ENCODE results near the gene CFAP298.

DNA sequence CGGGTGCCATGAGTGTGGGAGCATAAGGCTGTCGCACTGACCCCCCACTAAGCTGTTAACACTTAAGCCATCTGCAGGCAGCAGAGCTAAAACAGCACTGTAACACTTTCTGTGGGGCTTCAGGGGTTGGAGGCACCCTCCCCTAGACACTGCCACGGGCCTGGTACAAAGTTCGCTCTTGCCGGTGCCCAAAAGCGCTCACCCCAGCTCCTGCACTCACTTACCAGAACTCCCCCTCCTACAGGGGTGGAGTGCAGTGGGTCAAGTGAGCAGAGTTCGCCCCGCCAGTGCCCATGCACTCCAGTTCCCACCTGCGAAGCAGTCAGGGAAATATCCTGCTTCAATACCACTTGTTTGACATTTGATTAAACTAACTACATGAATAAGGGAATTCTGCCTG is 46.3 kb upstream of the CFAP298 start:
- TF ChIP-seq, protein P1, sequence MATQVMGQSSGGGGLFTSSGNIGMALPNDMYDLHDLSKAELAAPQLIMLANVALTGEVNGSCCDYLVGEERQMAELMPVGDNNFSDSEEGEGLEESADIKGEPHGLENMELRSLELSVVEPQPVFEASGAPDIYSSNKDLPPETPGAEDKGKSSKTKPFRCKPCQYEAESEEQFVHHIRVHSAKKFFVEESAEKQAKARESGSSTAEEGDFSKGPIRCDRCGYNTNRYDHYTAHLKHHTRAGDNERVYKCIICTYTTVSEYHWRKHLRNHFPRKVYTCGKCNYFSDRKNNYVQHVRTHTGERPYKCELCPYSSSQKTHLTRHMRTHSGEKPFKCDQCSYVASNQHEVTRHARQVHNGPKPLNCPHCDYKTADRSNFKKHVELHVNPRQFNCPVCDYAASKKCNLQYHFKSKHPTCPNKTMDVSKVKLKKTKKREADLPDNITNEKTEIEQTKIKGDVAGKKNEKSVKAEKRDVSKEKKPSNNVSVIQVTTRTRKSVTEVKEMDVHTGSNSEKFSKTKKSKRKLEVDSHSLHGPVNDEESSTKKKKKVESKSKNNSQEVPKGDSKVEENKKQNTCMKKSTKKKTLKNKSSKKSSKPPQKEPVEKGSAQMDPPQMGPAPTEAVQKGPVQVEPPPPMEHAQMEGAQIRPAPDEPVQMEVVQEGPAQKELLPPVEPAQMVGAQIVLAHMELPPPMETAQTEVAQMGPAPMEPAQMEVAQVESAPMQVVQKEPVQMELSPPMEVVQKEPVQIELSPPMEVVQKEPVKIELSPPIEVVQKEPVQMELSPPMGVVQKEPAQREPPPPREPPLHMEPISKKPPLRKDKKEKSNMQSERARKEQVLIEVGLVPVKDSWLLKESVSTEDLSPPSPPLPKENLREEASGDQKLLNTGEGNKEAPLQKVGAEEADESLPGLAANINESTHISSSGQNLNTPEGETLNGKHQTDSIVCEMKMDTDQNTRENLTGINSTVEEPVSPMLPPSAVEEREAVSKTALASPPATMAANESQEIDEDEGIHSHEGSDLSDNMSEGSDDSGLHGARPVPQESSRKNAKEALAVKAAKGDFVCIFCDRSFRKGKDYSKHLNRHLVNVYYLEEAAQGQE (IDR thresholded peaks at IDR 0.05; ENCODE audit: borderline replicate concordance in 1 of 2, low read depth in 1 of 2, low read length in 2 of 2): no peak
- TF ChIP-seq, protein P2, sequence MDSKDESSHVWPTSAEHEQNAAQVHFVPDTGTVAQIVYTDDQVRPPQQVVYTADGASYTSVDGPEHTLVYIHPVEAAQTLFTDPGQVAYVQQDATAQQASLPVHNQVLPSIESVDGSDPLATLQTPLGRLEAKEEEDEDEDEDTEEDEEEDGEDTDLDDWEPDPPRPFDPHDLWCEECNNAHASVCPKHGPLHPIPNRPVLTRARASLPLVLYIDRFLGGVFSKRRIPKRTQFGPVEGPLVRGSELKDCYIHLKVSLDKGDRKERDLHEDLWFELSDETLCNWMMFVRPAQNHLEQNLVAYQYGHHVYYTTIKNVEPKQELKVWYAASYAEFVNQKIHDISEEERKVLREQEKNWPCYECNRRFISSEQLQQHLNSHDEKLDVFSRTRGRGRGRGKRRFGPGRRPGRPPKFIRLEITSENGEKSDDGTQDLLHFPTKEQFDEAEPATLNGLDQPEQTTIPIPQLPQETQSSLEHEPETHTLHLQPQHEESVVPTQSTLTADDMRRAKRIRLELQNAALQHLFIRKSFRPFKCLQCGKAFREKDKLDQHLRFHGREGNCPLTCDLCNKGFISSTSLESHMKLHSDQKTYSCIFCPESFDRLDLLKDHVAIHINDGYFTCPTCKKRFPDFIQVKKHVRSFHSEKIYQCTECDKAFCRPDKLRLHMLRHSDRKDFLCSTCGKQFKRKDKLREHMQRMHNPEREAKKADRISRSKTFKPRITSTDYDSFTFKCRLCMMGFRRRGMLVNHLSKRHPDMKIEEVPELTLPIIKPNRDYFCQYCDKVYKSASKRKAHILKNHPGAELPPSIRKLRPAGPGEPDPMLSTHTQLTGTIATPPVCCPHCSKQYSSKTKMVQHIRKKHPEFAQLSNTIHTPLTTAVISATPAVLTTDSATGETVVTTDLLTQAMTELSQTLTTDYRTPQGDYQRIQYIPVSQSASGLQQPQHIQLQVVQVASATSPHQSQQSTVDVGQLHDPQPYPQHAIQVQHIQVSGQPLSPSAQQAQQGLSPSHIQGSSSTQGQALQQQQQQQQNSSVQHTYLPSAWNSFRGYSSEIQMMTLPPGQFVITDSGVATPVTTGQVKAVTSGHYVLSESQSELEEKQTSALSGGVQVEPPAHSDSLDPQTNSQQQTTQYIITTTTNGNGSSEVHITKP (CRISPR knock-in tag; IDR thresholded peaks at IDR 0.05; ENCODE audit: low read depth): no peak

Data from HepG2 (cell line).